Activated naive CD4-positive, alpha-beta T cell treated with Interleukin-2 at 50 U/mL for 16 hours (primary cell): ENCODE measurements around the gene MBOAT2.
"Not testable (repeated sequence)": the region's sequence is repeated elsewhere in the genome, so short reads cannot be mapped to it uniquely, and the experiment has no call there.

ENCODE experiments used
- DNase-seq: peaks from one replicate; pipeline ENCODE4 v3.0.0-alpha.2; 2020

Gene MBOAT2

GRCh38 chr2:8989536-8990079, 13.9 kb downstream of the MBOAT2 start:
- no peak for DNase-seq

GRCh38 chr2:8987410-8987809, 16.1 kb downstream of the MBOAT2 start:
- no peak for DNase-seq

DNA sequence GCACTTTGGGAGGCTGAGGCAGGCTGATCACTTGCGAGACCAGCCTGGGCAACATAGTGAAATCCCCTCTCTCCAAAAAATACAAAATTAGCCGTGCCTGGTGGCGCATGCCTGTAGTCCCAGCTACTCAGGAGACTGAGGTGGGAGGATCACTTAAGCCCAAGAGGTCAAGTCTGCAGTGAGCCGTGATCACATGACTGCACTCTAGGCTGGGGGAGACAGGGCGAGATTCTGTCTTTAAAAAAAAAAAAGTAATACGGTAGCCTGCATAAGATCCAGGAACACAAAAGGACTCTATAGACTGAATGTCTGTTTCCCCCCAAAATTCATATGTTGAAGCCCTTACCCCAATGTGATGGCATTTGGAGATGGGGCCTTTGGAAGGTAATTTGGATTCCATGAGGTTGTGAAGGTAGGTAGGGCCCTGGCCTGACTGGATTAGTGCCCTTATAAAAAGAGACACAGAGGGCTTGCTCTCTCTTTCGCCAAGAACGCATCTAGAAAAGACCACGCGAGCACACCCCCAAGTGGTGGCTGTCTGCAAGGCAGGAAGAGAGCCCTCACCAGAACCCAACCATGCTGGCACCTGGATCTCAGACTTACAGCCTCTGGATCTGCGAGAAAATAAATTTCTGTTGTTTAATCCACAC, 17.0 kb downstream of the MBOAT2 start:
- DNase-seq, result no peak

DNA sequence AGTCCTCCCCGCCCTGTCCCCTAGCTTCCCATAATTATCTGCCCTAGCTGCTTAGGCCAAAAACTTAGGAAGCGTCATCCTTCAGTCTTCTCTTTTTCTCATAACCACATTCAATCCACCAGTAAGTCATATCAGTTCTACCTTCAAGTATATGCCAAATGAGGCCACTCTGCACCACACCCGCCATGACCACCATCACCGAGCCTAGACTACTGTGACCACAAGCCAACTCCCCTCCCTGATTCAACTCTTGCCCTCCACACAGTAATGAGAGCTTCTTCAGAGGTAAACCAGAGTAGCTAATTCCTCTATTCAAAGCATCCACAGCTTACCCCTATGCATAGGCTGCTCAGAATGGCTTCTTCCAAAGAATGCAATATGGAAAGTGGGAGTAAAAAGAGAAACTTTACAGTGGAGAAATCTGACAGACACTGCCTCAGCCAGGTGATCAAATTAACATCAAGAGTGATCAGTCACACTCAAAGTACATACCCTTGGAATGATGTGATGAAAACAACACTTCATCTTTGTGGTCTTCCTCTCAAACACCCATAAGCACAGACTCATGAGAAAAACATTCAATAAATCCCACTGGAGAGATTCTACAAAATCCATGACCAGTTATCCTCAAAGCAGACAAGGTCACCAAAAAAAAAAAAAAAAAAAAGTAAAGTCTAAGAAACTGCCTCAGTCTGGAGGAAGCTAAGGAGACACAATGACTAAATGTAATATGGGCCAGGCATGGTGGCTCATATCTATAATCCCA, 17.7 kb downstream of the MBOAT2 start:
- no peak for DNase-seq

GRCh38 chr2:8984855-8985254, 18.6 kb downstream of the MBOAT2 start:
- DNase-seq, result no peak

DNA sequence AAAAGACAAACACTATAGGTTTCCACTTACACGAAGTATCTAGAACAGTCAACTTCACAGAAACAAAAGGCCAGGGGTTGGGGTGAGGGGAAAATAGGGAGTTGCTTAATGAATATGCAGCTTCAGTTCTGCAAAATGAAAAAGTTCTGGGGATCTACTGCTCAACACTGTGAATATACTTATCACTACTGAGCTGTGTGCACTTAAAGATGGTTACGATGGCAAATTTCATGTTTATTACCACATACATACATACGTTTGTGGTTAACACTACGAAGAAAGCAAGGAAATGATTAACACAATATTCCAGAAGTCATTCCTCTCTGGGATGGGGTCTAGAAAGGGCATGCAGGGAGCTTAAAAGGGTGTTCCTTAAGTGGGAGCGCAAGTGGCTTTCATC, 19.3 kb downstream of the MBOAT2 start:
- DNase-seq, result no peak

- no peak for DNase-seq
These were observed 19.9 kb downstream of the MBOAT2 start for GRCh38 chr2:8983571-8983970.

GRCh38 chr2:8981876-8982275, 21.6 kb downstream of the MBOAT2 start:
- no peak for DNase-seq

DNA sequence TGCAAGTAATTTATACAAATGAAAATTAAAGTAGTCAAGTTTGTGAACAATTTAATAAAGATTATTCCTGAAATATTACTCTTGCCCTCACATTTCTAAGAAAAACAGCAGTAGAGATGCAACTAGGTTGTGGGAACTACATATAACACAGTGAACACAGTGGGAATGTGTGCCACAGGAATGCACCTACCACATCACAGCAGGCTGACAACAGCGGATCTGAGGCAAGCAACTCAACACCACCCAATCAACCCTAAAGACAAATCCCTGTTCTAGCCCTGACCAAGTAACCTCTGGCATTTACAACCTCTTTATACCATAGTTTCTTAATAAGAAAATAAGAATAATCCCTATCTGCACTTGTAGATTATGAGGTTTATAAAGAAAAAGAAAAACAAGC, 23.4 kb downstream of the MBOAT2 start:
- no peak for DNase-seq

DNA sequence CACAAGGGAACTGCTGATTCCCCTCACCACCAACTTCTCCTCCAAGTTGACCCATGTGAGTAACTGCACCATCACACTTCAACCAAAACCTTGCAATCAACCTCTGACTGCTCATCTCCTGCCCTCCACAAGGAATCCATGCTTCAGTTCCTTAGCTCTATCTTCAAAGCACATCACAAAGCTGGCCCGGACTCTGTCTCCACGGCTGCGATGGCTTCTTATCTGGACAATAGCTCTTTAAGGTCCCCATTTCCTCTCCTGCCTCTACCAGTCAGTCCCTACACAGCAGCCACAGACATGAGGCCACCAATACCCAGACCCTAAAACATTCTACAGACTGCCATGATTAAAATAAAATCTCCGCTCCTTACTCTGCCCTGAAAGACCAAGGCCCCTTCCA, 25.7 kb downstream of the MBOAT2 start:
- no peak for DNase-seq

- no peak for DNase-seq
These were observed 26.8 kb downstream of the MBOAT2 start for GRCh38 chr2:8976442-8977259.

DNA sequence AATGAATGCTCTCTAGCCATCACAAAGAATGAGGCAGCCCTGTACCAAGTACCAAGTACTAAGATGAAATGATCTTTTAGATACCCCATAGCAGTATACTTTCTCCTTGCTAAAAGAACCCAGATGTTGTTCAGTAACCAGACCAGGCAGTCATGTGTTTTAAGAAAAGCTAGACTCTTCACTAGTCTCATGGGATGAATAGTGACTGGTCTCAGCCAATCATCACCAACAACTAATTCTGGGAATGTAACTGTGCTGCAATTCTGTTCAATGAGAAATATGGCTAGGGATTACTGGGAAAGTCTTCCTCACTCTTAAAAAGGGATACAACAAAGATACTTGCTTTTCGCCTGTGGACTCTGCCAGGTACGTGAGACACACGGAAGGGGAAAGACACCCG, 29.5 kb downstream of the MBOAT2 start:
- DNase-seq, result no peak

- not testable (repeated sequence) for DNase-seq
These were observed 30.5 kb downstream of the MBOAT2 start for GRCh38 chr2:8973017-8973416.

DNA sequence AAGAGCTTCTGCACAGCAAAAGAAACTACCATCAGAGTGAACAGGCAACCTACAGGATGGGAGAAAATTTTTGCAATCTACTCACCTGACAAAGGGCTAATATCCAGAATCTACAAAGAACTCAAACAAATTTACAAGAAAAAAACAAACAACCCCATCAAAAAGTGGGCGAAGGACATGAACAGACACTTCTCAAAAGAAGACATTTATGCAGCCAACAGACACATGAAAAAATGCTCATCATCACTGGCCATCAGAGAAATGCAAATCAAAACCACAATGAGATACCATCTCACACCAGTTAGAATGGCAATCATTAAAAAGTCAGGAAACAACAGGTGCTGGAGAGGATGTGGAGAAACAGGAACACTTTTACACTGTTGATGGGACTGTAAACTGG, 30.9 kb downstream of the MBOAT2 start:
- not testable (repeated sequence) for DNase-seq

DNA sequence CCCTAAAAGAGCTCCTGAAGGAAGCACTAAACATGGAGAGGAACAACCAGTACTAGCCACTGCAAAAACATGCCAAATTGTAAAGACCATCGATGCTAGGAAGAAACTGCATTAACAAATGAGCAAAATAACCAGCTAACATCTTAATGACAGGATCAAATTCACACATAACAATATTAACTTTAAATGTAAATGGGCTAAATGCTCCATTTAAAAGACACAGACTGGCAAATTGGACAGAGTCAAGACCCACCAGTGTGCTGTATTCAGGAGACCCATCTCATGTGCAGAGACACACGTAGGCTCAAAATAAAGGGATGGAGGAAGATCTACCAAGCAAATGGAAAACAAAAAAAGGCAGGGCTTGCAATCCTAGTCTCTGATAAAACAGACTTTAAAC, 34.1 kb downstream of the MBOAT2 start:
- DNase-seq, result not testable (repeated sequence)

GRCh38 chr2:8966123-8966908, 37.2 kb downstream of the MBOAT2 start:
- DNase-seq, result no peak

DNA sequence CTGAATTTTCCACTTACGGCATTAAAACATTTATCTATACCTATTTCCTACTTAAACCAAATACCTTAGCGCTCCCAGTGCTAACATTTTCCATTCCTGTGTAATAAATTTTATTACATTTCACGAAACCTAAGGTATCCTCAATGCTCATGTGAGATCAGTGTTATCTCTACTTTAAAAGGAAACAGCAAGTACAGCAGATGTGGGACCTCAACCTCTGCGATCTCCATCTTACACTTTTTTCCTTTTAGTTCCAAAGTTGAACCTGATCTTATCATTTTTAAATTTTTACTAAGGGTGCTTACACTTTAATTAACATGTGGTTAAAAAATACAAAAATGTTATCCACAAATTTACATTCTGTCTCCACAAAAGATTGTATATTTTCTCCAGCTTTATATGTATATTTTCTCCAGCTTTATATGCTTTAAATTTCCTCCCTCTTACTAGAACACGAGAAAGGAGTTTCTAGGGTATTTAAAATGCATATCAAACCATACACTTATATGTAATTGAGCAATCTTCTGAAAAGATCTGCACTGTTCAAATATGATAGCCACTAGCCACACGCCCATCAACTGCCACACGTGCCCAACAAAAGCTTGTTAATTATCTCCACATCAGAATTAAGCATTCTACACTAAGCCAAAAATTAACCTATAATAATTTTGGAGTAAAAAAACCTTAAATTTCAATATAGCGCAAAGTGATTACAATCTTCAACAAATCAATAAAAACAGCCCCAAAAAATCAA, 38.1 kb downstream of the MBOAT2 start:
- DNase-seq, result no peak

DNA sequence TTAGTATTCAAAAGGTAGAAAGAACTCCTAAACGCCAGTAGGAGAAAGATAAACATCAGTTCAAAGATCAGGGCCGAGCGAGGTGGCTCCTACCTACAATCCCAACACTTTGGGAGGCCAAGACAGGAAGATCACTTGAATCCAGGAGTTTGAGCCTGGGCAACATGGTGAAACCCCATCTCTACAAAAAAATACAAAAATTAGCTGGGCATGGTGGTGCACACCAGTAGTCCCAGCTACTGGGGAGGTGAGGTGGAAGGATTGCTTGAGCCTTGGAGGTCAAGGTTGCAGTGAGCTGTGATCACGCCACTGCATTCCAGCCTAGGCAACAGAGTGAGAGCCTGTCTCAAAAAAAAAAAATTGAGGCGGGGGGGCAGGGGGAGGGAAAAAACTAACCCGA, 40.6 kb downstream of the MBOAT2 start:
- no peak for DNase-seq

DNA sequence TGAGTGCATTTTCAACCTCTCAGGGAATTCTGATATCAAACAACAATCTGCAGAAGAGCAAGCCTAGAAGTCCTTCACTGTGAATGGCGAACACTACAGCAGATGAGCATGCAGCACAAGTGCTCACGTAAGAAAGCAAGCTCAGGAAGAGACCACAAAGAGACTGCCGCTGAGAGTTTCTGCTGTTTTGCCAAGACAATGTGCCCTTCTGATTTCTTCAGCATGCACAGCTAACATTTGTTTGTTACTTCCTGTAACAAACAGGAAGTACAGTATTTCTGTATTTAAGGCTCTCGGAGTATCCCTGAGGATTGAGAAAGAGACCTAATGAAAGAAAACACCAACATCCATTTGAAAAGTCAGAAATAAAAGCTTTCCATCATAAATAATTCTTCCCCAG, 45.9 kb downstream of the MBOAT2 start:
- DNase-seq, result no peak

DNA sequence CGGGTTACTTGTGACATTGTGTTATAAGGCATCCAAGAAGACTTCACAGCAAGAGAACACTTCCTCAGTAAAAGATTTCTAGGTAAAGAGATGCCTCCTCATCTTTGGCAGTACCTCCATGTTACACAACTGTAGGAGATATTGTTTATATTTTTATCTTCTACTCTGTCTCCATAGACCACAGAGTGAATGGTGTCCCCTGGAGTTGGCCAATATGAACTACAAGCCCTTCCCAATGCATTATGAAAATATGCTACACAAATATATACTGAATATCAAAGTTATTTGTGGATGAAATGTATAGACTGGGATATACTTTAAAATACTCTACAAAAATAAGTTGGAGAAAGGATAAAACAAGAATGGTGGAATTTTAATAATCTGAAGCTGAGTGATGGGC, 46.7 kb downstream of the MBOAT2 start:
- no peak for DNase-seq

DNA sequence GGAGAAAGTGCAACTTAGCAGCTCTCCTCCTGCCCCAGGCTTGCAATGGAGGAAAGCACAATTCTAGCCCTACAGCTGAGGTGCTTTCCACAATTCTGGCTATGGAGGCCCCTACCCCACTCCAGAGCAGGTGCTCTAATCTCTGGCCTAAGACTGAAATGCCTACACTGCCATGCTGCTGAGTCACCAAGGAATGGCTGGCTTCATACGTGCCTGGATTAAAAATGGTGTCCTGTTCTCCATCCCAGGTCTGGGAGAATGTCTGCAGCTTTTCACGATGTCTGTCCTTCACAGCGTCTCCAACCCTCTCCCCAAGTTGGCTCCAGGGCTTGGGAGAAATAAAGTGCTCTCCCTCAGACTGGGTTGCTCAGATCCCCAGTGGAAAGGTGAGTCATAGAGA, 48.5 kb downstream of the MBOAT2 start:
- no peak for DNase-seq

- DNase-seq, result no peak
These were observed 50.0 kb downstream of the MBOAT2 start for GRCh38 chr2:8953525-8953924.
